CD4-positive, alpha-beta memory T cell (primary cell): Measurements from ENCODE around the gene CCNT1. TPM values are rescaled to one million over a fixed set of nuclear protein-coding genes. Genes with fewer than 3 reads are reported as not detected.
"Not testable (repeated sequence)": the region's sequence is repeated elsewhere in the genome, so short reads cannot be mapped to it uniquely, and the experiment has no call there.

Source experiments
- CTCF ChIA-PET: fragments of 350-600 bp; sonication (Branson Sonifier 250); formaldehyde crosslinking; loops from one replicate; lab custom pipeline; 2021; ENCODE audit warnings: inconsistent platforms; ENCODE audit not compliant: partially characterized antibody; lab: Charles Lee
- POLR2A ChIA-PET: fragments of 350-600 bp; sonication (Branson Sonifier 250); formaldehyde crosslinking; loops from one replicate; lab custom pipeline; 2021; ENCODE audit not compliant: partially characterized antibody; lab: Charles Lee
- DNase-seq, 5 donors: peaks; one replicate each; pipeline versions ENCODE4 v3.0.0 to v3.0.0-alpha.2; 2020 to 2022; ENCODE audit warnings: mixed read lengths in 1 of 5
- H3K27ac ChIP-seq: one replicate; pipeline ENCODE4 v1.7.0; 2013; ENCODE audit warnings: low read depth, low read length
- H3K27me3 ChIP-seq: 2 replicates; pipeline ENCODE4 v1.7.0; 2013; ENCODE audit warnings: mild to moderate bottlenecking, low read length, moderate library complexity; ENCODE audit not compliant: insufficient read depth
- H3K36me3 ChIP-seq: 2 replicates; pipeline ENCODE4 v1.7.0; 2013; ENCODE audit warnings: mild to moderate bottlenecking, low read length, moderate library complexity; ENCODE audit not compliant: insufficient read depth
- H3K4me1 ChIP-seq: 2 replicates; pipeline ENCODE4 v1.7.0; 2013; ENCODE audit warnings: mild to moderate bottlenecking, low read length, moderate library complexity; ENCODE audit not compliant: insufficient read depth
- H3K4me3 ChIP-seq, 2 donors: one replicate each; pipeline ENCODE4 v1.7.0; 2013; ENCODE audit warnings: low read length in 2 of 2, mild to moderate bottlenecking in 1 of 2
- H3K9me3 ChIP-seq, 2 donors: one replicate each; pipeline ENCODE4 v1.7.0; 2013; ENCODE audit warnings: low read length in 2 of 2, control low read depth in 1 of 2; ENCODE audit not compliant: control insufficient read depth in 1 of 2
- H3K27ac Mint-ChIP-seq, 7 donors: one replicate each; pipeline ENCODE4 v1.8.0; 2020 to 2021; ENCODE audit warnings: mixed read lengths in 7 of 7, mild to moderate bottlenecking in 6 of 7, inconsistent platforms in 3 of 7, moderate library complexity in 3 of 7
- H3K27me3 Mint-ChIP-seq, 2 donors: one replicate each; pipeline ENCODE4 v1.8.0; 2020 to 2021; ENCODE audit warnings: mixed read lengths in 2 of 2
- H3K36me3 Mint-ChIP-seq, 2 donors: one replicate each; pipeline ENCODE4 v1.8.0; 2020 to 2021; ENCODE audit warnings: mixed read lengths in 2 of 2, inconsistent platforms in 1 of 2, mild to moderate bottlenecking in 1 of 2
- H3K4me1 Mint-ChIP-seq, 4 donors: one replicate each; pipeline ENCODE4 v1.8.0; 2020 to 2021; ENCODE audit warnings: mixed read lengths in 4 of 4, mild to moderate bottlenecking in 1 of 4
- H3K4me3 Mint-ChIP-seq, 8 donors: one replicate each; pipeline ENCODE4 v1.8.0; 2020 to 2021; ENCODE audit warnings: mixed read lengths in 8 of 8, mild to moderate bottlenecking in 7 of 8, moderate library complexity in 6 of 8, inconsistent platforms in 3 of 8
- H3K9me3 Mint-ChIP-seq, 8 donors: one replicate each; pipeline ENCODE4 v1.8.0; 2020 to 2021; ENCODE audit warnings: mixed read lengths in 8 of 8, mild to moderate bottlenecking in 5 of 8, inconsistent platforms in 3 of 8, moderate library complexity in 1 of 8
- intact Hi-C: fragments of 100-400 bp; cut with micrococcal nuclease; formaldehyde crosslinking; loops from one replicate; pipeline ENCODE4 v1.15.1; 2023
- microRNA-seq: library from miRNA; unstranded; fragments of <30 nt; microRNA quantifications from one replicate; pipeline ENCODE4 v1.2.0, GENCODE V29; 2021; ENCODE audit warnings: borderline replicate concordance, borderline number of aligned reads, borderline microRNAs expressed, mixed read lengths
- polyA plus RNA-seq, 2 donors: library from polyadenylated mRNA; unstranded; fragments of 300-500 nt; fragmentation: Illumina TruSeq; gene quantifications; one replicate each; pipeline ENCODE4 v1.2.3, GENCODE V29; 2021
- total RNA-seq, 2 experiments: library from RNA; stranded (reverse); gene quantifications; one replicate each; pipeline ENCODE4 v1.2.3, GENCODE V29; 2021

Gene CCNT1
- total and polyA plus RNA-seq, 4 experiments from 2014 or later, result 5.8 to 69.5 (median 40.5) TPM

- H3K4me3 Mint-ChIP-seq, H3K9me3 Mint-ChIP-seq, H3K4me1 Mint-ChIP-seq, DNase-seq, intact Hi-C loops, H3K27ac Mint-ChIP-seq, H3K27ac ChIP-seq, CTCF ChIA-PET, H3K36me3 ChIP-seq, H3K9me3 ChIP-seq, H3K27me3 Mint-ChIP-seq, H3K4me3 ChIP-seq, H3K27me3 ChIP-seq, H3K4me1 ChIP-seq: not testable (repeated sequence)
- POLR2A ChIA-PET, result interaction anchor here (0.6 kb wide), 1 partner anchor 31 kb away, joined by 3 read pairs; no protein-coding TSS in a partner anchor
- H3K36me3 Mint-ChIP-seq, result peaks cover 30 to 32% of the 10 kb centered on the region in 2 donors
Measured at GRCh38 chr12:48645354-48645753, 71.2 kb downstream of the CCNT1 start.

GRCh38 chr12:48643011-48643410 lies 73.5 kb downstream of the CCNT1 start:
- no peaks in the 10 kb centered on the region for H3K36me3 ChIP-seq
- CTCF ChIA-PET, result no interaction called here
- H3K27ac Mint-ChIP-seq, result no peak overlapping the region

GRCh38 chr12:48641752-48642555 lies 74.6 kb downstream of the CCNT1 start:
- POLR2A ChIA-PET, CTCF ChIA-PET, H3K36me3 ChIP-seq, DNase-seq, H3K4me3 Mint-ChIP-seq, intact Hi-C loops, H3K27me3 Mint-ChIP-seq, H3K4me1 Mint-ChIP-seq, H3K27ac ChIP-seq, H3K4me1 ChIP-seq, H3K4me3 ChIP-seq, H3K9me3 ChIP-seq, H3K27ac Mint-ChIP-seq, H3K27me3 ChIP-seq: not testable (repeated sequence)
- peaks cover 0 to 11% (median 2%) of the 10 kb centered on the region in 8 donors for H3K9me3 Mint-ChIP-seq
- peaks cover 15 to 42% of the 10 kb centered on the region in 2 donors for H3K36me3 Mint-ChIP-seq

More at GRCh38 chr12:48643011-48643410, 73.5 kb downstream of the CCNT1 start:
- POLR2A ChIA-PET, result no interaction called here
- no peak for DNase-seq
- Mint-ChIP-seq H3K4me3 (no peak overlapping the region), H3K36me3 (peaks cover 21 to 43% of the 10 kb centered on the region in 2 donors), H3K9me3 (peaks cover 0 to 11% (median 2%) of the 10 kb centered on the region in 8 donors), H3K4me1 (peaks cover 0 to 2% (median under 1%) of the 10 kb centered on the region in 4 donors), H3K27me3 (no peaks in the 10 kb centered on the region)
- no peaks in the 10 kb centered on the region for H3K9me3 ChIP-seq
- H3K4me3 ChIP-seq, result no peak overlapping the region
- no peaks in the 10 kb centered on the region for H3K27me3 ChIP-seq
- no peak overlapping the region for H3K27ac ChIP-seq
- intact Hi-C loops, result no loop called here
- no peaks in the 10 kb centered on the region for H3K4me1 ChIP-seq

- DNase-seq, result no peak
- ChIA-PET CTCF (no interaction called here), POLR2A (no interaction called here)
- no peaks in the 10 kb centered on the region for H3K27me3 Mint-ChIP-seq
- H3K9me3 ChIP-seq, result no peaks in the 10 kb centered on the region
- H3K4me3 ChIP-seq, result no peak overlapping the region
- intact Hi-C loops, result no loop called here
- peaks cover 0 to 11% (median 2%) of the 10 kb centered on the region in 8 donors for H3K9me3 Mint-ChIP-seq
- no peaks in the 10 kb centered on the region for H3K27me3 ChIP-seq
- H3K4me1 ChIP-seq, result no peaks in the 10 kb centered on the region
- H3K4me1 Mint-ChIP-seq, result no peaks in the 10 kb centered on the region
- H3K36me3 Mint-ChIP-seq, result peaks cover 9 to 35% of the 10 kb centered on the region in 2 donors
- no peak overlapping the region for H3K4me3 Mint-ChIP-seq
- H3K27ac Mint-ChIP-seq, result no peak overlapping the region
- no peak overlapping the region for H3K27ac ChIP-seq
- no peaks in the 10 kb centered on the region for H3K36me3 ChIP-seq
Measured at GRCh38 chr12:48640854-48641253, 75.7 kb downstream of the CCNT1 start.

GRCh38 chr12:48640428-48640827 lies 76.1 kb downstream of the CCNT1 start:
- no peaks in the 10 kb centered on the region for H3K36me3 ChIP-seq
- H3K27me3 ChIP-seq, result no peaks in the 10 kb centered on the region
- H3K27ac ChIP-seq, result no peak overlapping the region
- CTCF ChIA-PET, result no interaction called here
- no peak overlapping the region for H3K4me3 ChIP-seq
- no peaks in the 10 kb centered on the region for H3K9me3 ChIP-seq
- H3K4me1 Mint-ChIP-seq, result no peaks in the 10 kb centered on the region
- no peak overlapping the region for H3K27ac Mint-ChIP-seq
- peaks cover 9 to 35% of the 10 kb centered on the region in 2 donors for H3K36me3 Mint-ChIP-seq
- POLR2A ChIA-PET, result no interaction called here
- no peak for DNase-seq
- peaks cover 0 to 11% (median 2%) of the 10 kb centered on the region in 8 donors for H3K9me3 Mint-ChIP-seq
- no peaks in the 10 kb centered on the region for H3K27me3 Mint-ChIP-seq
- no peaks in the 10 kb centered on the region for H3K4me1 ChIP-seq
- intact Hi-C loops, result no loop called here
- H3K4me3 Mint-ChIP-seq, result no peak overlapping the region

Small RNA genes within 50 kb of the gene (microRNA-seq; reads per million reads assigned to microRNA genes)
- gene MIR1291, result 4.5 reads per million, percentile 22 among the genes with 10 or more reads in this experiment

Other genes starting within 250 kb of the CCNT1 start
- not detected for gene ANP32D, start 244.1 kb downstream of the CCNT1 start, total RNA-seq
- gene ANP32D, start 244.1 kb downstream of the CCNT1 start, polyA plus RNA-seq, result not detected
- gene C12orf54, start 234.2 kb downstream of the CCNT1 start, total RNA-seq, result not detected
- gene C12orf54, start 234.2 kb downstream of the CCNT1 start, polyA plus RNA-seq, result not detected
- gene OR8S1, start 191.1 kb downstream of the CCNT1 start, total RNA-seq, result not detected
- not detected for gene OR8S1, start 191.1 kb downstream of the CCNT1 start, polyA plus RNA-seq
- not detected for gene LALBA, start 146.7 kb downstream of the CCNT1 start, total RNA-seq
- gene LALBA, start 146.7 kb downstream of the CCNT1 start, polyA plus RNA-seq, result not detected
- gene KANSL2, start 34.5 kb downstream of the CCNT1 start, total RNA-seq, result 10 to 100 TPM; 64.4 to 66.8 TPM
- 10 to 100 TPM; 32.7 to 47.4 TPM for gene KANSL2, start 34.5 kb downstream of the CCNT1 start, polyA plus RNA-seq
- not detected for gene ADCY6, start 72.4 kb upstream of the CCNT1 start, total RNA-seq
- gene ADCY6, start 72.4 kb upstream of the CCNT1 start, polyA plus RNA-seq, result not detected
- gene CACNB3, start 101.8 kb upstream of the CCNT1 start, total RNA-seq, result 10 to 100 TPM; 17.2 to 17.9 TPM
- gene CACNB3, start 101.8 kb upstream of the CCNT1 start, polyA plus RNA-seq, result 1 to 10 TPM; 1.5 to 4.0 TPM
- gene DDX23, start 135.5 kb upstream of the CCNT1 start, total RNA-seq, result 100 to 1,000 TPM; 154 to 158 TPM
- gene DDX23, start 135.5 kb upstream of the CCNT1 start, polyA plus RNA-seq, result 10 to 100 TPM; 14.3 to 57.2 TPM
- 1 to 10 TPM in 1 of 2 experiments, under 1 TPM in 1; 0.89 to 1.4 TPM for gene RND1, start 149.2 kb upstream of the CCNT1 start, total RNA-seq
- gene RND1, start 149.2 kb upstream of the CCNT1 start, polyA plus RNA-seq, result 1 to 10 TPM in 1 of 2 donors, under 1 TPM in 1; 0.85 to 2.6 TPM
- 10 to 100 TPM; 77.7 to 81.1 TPM for gene FKBP11, start 208.8 kb upstream of the CCNT1 start, total RNA-seq
- gene FKBP11, start 208.8 kb upstream of the CCNT1 start, polyA plus RNA-seq, result 100 to 1,000 TPM; 212 to 238 TPM
- 10 to 100 TPM; 69.8 to 77.5 TPM for gene ARF3, start 240.8 kb upstream of the CCNT1 start, total RNA-seq
- gene ARF3, start 240.8 kb upstream of the CCNT1 start, polyA plus RNA-seq, result 10 to 100 TPM; 22.6 to 31.2 TPM